Measurements from ENCODE around the gene EHD2.

DNA sequence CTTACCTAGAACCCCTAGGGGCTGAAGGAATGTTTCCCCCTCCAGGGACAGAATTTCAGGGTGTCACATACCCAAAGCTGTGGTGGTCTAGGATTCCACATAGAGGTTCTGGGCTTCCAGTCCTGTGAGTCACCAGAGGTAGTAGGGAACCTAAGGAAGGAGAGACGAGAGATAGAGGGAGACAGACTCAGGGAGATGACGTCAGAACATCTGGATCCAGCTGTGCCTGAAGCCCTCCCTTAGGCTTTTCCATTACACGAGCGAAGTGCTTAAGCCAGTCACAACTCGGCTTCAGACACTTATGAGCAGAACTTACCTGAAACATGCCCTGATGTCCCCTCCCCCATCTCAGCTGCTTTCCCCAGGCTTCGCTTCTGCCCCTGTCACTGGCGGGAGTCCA, 53.4 kb downstream of the EHD2 start:
- no peak for TF ChIP-seq CTCF (IDR thresholded peaks at IDR 0.05)
- TF ChIP-seq POLR2AphosphoS5 (IDR thresholded peaks at IDR 0.05): no peak
